Amygdala (tissue), 56 donors: Measurements from ENCODE around the gene SBF1.

ENCODE experiments used
- DNase-seq, 56 donors: peaks; one replicate each; lab custom pipeline; 2025; lab: John Stamatoyannopoulos, UW

SBF1 gene

DNA sequence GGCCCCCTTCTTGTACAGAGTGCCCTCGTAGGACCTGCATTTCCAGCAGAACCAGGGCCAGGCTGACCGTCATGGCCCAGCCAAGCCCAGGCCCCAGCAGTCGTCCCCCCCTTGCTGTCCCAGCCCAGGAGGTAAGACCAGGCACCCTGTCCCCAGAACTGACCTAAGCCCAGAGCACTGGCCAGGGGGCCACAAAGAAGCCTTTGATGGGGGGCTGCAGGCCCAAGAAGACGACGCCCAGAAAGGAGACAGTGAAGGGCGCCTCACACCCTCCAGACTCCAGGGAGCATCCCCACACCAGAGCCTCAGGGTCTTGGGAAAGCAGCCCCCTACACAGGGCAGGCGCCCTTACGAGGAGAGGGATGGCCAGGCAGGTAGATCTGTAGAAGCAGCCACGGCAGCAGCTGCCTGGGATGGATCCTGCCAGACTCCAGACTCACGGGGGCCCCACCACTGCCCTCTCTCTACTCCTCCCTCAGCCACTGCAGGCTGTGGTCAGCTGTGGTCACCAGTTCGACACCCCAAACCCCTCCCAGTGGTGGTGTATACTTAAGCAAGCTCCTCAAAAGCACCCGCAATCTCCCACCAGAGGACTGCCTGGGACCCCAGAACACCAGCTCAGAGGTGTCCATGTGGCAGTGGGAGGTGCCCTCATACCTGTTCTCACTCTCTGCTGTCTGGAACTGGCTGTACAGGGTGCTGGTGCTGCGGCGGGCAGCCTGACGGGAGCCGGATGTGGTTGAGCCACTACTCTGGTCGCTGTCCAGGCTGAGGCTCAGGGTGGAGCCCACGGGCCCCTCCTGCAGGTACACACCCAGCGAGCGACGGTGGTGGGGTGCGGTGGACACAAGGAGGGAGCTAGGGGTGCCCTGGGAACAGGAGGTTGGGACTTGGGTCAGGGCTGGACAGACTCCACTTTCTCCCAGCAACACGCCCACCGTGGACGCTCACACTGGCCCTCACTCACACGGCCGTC is 27.0 kb downstream of the SBF1 start:
- no peak for DNase-seq

DNA sequence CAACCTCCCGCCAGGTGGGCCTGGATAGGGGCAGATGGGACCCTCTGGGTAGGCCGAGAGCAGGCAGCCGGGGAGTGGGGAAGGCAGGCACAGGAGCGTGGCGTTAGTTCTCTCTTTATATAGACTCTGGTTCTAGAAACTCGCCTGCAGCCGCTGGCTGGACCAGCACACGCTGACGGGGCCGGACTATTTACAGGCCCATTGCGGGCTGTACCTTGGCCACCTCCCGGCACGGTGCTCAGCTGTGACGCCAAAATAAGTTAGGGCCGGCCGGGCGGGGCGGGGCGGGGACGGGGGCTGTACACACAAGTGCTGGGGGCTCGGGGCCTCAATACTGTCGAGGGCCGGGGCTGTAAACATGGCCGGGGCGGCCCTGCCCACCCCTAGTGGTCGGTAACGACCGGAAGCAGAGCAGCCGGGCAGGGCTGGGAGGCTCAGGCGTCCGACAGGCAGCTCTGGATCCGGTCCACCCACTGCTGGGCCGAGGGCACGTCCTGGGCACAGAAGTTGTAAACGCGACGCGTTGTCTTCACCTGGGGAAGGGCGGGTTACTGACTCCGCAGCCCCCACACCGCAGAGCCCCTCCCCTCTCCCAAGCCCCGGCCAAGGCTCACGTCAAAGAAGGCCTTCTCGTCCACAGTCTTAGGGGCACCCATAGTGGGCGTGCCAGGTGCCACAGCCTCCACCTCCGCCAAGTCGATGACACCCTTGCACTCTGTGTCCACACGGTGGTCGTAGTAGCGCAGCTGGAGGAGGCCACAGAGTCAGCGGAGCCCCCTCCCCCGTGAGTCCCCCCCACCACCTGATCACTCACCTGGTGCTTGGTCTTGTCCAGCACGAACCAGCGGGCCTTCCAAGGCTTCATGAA is 27.9 kb downstream of the SBF1 start:
- DNase-seq = no peak

DNA sequence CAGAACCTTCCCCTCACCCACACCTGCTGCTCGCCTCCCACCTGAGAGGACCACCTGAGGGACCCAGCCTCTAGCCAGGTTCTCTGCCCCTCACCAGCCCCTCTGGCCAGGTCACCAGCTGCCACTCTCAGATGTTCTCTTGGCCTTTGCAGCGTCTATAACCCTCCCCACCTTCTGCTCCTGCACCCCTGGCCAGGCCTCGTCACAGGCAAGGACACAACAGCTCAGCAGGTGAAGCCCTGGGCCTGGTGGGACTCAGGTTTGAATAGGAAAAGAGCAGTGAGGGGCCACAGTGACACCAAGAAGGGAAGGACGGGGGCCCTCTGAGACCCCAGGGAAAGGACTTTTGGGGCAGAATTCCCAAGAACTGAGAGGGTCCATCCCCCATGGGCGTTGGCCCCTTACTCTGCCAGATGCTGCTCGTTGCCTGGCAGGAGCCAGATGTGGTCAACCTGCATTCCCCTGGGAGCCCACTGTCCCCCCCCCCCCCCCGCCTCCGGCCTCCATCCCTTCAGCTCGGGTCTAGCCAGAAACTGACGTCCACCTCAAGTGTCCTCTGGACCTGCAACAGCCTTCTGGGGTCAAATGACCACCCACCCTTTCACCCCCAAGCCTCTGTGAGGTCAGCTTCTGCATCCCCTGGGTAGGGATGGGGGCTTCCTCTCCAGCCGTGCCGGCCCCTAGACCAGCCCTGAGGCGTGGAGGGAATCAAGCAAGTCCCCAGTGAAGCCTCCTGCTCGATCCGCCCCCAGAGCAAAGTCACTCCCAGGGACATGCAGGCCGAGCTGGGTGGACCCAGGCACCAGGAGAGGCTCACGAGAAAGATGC is 28.7 kb downstream of the SBF1 start:
- DNase-seq = no peak

DNA sequence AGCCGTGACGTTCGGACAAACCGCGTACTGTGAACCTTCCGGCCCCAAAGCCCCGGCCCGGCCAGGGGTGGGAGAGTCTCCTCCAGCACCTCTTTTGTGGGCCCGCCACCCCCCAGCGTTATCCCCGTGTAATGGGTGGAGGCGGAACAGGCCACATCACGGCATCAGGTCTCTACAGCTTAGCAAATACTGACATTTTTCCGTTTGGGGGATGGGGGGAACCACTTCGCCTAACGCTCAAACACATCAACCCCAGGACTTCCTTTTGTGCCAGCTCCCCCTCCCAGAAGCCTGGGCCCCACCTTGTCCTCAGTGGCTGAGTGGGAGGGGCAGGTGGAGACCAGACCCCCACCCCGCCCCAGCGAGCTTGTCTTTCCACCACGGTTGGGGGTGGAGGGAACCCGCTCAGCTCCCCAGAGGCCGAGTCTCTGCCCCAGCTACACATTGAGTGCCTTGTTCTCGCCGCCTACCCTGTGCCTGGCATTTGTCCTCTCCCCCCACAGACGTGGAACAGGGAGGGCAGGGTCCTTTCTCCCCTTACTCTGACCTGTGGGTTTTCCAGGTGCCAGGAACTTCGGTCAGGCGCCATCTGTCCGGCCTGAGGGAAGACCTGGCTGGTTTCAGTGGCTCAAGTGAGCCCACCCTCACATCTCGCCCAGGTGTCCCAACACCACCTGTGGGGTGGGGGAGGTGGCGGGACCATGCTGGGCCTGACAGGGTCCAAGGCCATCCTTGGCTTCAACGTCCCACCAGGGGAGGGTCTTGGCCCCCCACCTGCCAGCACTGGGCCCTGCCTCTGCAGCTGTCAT is 29.6 kb downstream of the SBF1 start:
- DNase-seq = peak in 2 of 56 donors; percentile 2 to 15

DNA sequence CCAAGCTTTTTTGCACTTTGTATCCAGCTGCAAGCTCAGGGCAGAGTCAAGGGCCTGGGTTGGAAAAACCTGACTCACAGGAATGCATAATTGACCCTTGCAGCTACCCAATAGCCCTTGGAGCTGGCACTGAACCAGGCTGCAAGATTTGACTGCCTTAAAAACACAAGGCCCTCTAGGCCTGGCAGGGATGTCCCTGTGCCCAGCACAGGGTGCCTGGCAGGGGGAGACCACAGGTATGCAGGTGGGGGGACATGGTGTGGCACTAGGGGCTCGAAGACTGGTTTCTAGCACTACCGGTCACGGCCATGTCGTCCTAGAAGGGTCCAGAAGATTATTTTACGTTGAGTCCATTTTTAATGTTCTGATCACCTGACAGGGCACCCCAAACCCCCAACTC is 30.2 kb downstream of the SBF1 start:
- no peak for DNase-seq

DNA sequence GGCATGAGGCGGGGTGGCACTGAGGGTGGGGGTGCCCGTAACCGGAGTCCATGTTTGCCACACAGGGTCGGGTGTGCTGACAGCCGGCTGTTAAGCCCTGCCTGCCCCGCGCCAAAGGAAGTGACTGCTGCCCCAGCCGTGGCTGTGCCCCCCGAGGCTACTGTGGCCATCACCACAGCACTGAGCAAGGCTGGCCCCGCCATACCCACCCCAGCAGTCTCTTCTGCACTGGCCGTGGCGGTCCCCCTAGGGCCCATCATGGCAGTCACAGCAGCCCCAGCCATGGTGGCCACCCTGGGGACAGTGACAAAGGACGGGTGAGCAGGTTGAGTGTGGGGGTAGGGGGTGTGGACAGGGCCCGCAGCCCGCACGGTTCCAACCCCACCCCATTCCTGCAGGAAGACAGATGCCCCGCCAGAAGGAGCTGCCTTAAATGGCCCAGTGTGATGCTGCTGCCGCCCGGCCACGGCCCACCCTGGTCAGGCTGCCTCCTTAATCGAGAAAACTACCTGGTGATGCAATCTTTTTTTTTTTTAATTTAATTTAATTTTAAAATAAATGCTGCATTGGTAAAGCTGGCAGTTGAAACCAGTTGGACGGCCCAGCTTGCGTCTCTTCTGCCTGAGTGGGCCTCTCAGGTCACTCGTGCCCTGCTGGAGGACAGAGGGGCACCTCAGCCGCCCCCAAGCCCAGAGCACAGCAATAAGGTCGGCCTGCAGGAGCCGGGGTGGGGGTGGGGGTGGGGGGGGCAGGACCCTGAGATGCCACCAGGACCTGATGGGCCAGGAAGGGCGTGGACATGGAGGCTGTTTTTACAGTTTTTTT is 30.8 kb downstream of the SBF1 start:
- DNase-seq = no peak

DNA sequence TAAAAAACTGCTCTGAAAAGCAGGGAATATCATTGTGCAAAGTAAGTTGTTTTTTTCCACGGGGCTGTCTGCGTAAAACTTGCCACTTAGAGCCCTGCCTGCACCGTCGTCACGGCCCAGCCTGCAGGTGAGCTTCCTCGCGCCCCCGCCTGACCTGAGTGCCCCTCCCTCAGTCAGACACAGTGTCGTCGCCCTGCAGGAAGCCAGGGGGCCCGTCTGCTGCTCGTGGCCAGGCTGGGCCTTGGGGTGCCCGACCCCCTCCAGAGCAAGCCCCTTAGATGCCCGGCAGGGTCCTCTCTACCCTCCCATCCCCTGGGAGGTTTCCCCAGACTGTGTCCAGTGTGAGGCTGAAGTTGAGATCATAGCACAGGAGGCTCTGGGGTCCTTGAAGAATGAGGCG is 31.6 kb downstream of the SBF1 start:
- no peak for DNase-seq

DNA sequence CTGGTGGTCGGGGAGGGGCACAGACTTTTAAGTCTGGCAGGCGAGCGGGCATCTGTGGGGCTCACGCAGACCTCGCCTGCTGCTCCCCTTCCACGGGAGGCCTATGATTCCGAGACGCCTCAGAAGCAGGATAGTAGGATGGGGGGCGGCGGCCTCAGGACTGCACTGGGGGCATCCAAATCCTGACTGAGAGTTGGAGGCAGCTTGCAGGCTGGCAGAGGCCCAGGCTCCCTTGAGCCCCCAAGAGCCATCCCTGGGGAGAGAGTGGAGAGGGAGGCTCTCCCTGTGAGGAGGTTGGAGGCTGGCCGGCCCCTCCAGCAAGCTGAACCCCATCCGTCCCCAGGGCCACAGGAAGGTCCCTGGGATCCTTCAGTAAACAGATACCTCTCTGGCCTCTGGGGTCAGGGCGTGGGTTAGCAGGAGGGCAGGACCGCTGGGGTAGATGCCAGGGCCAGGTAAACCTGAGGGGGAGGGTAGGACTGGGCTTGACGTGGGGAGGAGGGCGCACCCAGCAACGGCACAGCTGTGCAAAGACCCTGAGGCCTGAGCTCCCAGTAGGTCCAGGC is 33.3 kb downstream of the SBF1 start:
- no peak for DNase-seq

DNA sequence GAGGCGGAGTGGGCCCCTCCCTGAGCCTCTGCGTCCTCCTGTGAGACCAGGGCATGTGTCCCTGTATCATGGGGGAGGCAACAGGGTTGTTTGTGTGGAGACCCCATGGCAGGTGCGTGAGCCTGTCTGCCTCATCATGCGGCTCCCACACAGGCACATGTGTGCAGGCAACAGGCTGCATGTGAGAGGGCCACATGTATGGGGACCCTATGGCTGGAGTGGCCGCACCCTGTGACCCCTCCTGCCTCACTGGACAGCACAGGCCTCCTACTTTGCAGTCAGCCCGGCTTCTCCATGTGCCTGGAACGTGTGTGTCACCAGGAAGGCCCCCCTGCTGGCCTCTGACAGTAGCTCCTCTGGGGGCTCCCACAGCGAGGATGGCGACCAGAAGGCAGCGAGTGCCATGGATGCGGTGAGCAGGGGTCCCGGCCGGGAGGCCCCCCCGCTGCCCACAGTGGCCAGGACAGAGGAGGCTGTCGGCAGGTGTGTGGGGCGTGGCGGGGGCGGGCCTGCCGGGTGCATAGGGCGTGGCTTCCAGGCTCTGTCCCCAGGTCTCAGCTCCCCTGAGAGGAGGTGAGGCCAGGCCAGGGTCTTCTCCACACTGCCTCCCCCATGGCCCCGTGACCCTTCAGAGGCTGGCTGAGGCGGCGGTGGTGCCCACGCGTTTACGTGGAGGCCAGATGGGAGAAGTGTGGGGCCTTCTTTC is 34.1 kb downstream of the SBF1 start:
- no peak for DNase-seq

DNA sequence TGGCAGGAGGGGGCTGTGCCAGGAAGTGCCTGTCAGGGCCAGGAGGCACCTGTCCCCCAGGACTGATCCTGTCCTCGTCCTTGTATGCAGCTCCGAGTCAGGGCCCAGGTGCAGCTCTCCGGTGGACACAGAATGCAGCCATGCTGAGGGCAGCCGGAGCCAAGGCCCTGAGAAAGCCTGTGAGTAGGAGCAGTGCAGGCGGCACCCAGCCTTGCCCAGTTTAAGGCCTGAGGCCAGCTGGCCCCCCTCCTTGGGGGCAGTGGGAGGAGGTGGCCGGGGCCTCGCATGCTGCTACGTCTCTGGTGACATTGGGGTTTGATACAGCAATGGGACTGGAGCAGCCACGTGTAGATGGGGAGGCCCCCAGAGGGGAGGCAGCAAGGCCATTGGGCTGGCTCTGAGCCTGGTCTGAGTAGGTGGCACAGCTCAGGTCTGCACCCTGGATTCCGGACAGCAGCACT is 34.9 kb downstream of the SBF1 start:
- DNase-seq = no peak

DNA sequence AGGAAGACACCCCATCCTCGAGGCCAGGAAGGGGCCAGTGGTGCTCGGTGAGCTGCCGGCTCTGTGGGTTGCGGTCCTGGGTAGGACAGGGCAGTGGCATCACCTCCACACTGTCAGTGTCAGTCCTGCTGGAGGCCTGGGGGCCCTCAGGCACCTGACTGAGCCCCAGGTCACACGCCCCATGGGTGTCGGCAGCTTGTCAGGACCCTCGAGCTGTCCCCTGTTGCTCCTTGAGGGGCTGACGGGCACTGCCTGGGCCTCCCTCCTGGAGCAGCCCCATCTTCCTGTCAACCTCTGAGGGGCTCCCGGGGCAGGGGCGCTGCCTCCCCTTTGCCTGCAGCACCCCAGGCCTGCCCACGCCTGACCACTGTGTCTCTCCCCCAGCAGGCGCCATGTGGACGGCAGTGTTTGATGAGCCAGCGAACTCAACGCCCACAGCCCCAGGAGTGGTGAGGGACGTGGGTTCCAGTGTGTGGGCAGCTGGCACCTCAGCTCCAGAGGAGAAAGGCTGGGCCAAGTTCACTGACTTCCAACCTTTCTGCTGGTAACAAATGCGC is 35.4 kb downstream of the SBF1 start:
- no peak for DNase-seq

DNA sequence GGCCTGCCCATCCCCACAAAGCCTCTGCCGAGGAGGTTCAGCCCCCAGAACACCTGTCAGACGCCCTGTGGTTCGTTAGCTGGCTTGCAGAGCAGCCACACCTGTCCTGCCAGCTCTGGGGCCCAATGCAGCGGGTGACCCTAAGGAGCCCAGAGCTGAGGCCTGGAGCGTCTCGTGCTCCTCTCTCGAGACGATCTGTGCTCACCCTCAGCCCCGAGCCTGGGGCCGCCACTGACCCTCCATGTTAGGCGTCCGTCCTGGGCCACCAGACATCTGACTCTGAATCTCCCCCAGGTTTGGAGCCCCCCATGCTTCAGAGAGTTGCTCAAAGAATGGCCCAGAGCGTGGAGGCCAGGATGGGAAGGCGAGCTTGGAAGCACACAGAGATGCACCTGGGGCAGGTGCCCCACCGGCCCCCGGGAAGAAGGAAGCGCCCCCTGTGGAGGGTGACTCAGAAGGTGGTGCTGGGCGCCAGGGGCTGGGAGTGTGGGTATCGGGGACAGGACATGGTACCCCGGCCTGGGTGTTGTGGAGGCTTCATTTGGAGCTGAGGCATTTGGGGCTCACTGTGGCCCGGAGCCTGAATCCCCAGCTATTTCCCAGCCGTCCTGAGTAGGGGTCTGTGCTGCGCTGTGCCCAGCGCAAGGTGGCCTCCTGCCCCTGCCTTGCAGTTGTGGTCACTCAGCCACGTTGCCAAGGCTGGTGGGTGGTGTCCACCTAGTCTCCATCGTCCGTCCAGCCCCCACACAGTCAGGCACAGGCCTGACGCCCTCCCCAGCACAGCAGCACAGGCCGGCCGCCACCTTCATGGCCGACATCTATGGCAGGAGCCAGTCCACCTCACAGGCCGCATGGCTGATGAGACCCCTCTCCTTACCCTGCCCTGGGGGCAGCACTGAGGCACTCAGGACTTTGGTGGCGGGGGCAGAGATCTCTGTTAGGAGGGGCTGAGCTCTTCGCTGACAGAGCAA is 36.2 kb downstream of the SBF1 start:
- no peak for DNase-seq

DNA sequence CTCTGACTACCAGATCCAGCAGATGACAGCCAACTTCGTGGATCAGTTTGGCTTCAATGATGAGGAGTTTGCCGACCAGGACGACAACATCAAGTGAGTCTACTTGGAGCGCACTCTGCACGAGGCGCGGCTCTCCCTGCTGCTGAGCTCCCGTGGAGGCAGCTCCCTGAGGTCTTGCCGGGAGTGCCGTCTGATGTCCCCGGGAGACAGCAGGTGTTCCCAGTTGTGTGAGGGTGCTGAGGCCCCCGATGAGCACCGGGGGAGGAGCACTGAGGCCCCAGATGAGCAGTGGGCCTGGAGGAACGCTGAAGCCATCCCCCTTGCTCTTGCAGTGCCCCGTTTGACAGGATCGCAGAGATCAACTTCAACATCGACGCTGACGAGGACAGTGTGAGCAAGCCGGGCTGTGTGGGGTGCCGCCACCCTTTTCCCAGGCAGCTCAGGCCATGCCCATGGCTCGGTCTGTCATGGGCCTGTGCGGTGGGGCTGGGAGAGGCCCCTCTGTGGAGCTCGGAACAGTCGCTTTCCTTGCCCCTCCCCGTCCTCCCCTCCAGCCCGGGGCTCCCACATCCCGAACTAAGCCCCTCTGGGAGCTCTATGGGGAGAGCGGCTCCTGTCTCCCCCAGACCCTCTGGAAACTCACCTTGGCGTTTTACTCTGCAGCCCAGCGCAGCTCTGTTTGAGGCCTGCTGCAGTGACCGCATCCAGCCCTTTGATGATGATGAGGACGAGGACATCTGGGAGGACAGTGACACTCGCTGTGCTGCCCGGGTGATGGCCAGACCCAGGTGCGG is 37.1 kb downstream of the SBF1 start:
- no peak for DNase-seq

DNA sequence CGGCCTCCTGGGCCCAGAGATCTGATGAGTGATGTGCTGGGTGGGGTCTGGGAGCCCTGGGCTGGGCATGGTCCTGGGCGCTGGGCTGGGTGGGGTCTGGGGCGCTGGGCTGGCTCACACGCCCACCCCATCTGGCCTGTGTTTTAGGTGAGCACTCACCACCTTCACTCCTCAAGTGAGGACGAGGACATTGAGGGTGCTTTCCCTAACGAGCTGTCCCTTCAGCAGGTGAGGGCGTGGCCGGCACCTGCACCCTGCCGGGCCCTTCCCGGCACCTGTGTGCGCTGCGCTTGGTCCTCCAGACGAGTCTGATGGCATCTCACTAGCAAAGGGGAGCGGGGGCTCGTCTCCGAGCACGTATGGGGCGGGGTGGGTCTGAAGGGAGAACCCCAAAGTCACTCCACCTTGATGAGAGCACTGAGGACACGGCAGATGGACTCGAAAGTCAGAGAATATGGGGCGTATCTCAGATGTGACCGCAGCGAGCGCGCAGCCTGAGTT is 37.9 kb downstream of the SBF1 start:
- DNase-seq = no peak
